Prostate gland (tissue), 2 donors: Measurements from ENCODE around the gene TNFRSF4.

Source experiments
- POLR2AphosphoS5 ChIP-seq: sonication (generic); formaldehyde crosslinking; IDR thresholded peaks from one replicate; pipeline ENCODE4 v1.6.1; 2017; ENCODE audit warnings: antibody characterized with exemption
- TF ChIP-seq, protein P1 (sequence below), 4 experiments: fragments of 200-600 bp in 2 of 4; fragments of 450-650 bp in 2 of 4; sonication (generic) in 2 of 4; IDR thresholded peaks; 1 replicate in 3 of 4; 2 replicates in 1 of 4; pipeline ENCODE4 v1.5.1; 2016 to 2019; ENCODE audit warnings: antibody characterized with exemption in 4 of 4, mild to moderate bottlenecking in 2 of 4, moderate library complexity in 2 of 4

GRCh38 chr1:1212780-1213344 is 1.1 kb downstream of the TNFRSF4 start:
- no peak for TF ChIP-seq POLR2AphosphoS5
- TF ChIP-seq, protein P1, sequence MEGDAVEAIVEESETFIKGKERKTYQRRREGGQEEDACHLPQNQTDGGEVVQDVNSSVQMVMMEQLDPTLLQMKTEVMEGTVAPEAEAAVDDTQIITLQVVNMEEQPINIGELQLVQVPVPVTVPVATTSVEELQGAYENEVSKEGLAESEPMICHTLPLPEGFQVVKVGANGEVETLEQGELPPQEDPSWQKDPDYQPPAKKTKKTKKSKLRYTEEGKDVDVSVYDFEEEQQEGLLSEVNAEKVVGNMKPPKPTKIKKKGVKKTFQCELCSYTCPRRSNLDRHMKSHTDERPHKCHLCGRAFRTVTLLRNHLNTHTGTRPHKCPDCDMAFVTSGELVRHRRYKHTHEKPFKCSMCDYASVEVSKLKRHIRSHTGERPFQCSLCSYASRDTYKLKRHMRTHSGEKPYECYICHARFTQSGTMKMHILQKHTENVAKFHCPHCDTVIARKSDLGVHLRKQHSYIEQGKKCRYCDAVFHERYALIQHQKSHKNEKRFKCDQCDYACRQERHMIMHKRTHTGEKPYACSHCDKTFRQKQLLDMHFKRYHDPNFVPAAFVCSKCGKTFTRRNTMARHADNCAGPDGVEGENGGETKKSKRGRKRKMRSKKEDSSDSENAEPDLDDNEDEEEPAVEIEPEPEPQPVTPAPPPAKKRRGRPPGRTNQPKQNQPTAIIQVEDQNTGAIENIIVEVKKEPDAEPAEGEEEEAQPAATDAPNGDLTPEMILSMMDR (IDR thresholded peaks at IDR 0.05), result no peak
